NCI-H1417 treated with DMSO at 0.1 percent for 48 hours (cell line): ENCODE results near the gene SLC34A3.

Experiments
- DNase-seq: peaks from one replicate; lab custom pipeline; 2025; lab: John Stamatoyannopoulos, UW

The SLC34A3 gene

GRCh38 chr9:137230705-137231371 is at the start of gene SLC34A3:
Gene SLC34A3 (plus strand): TSS chr9:137230901. CDS start chr9:137231703, 802 bp downstream.
- no peak for DNase-seq

GRCh38 chr9:137181680-137182079 is 49.0 kb upstream of the SLC34A3 start:
- no peak for DNase-seq

GRCh38 chr9:137182836-137183235 is 47.9 kb upstream of the SLC34A3 start:
- no peak for DNase-seq

GRCh38 chr9:137183980-137184595 is 46.6 kb upstream of the SLC34A3 start:
- DNase-seq, result no peak

- DNase-seq, result no peak
These were observed 45.6 kb upstream of the SLC34A3 start for GRCh38 chr9:137184881-137185660.

GRCh38 chr9:137185921-137186320 is 44.8 kb upstream of the SLC34A3 start:
- no peak for DNase-seq

- DNase-seq, result no peak
These were observed 44.3 kb upstream of the SLC34A3 start for GRCh38 chr9:137186385-137186784.

- no peak for DNase-seq
These were observed 43.3 kb upstream of the SLC34A3 start for GRCh38 chr9:137187386-137187785.

- no peak for DNase-seq
These were observed 42.6 kb upstream of the SLC34A3 start for GRCh38 chr9:137188086-137188489.

- DNase-seq, result peak; percentile 32
These were observed 42.0 kb upstream of the SLC34A3 start, which contains the start of the genes ANAPC2 and SSNA1 for GRCh38 chr9:137188490-137189296. Gene ANAPC2 (minus strand): TSS chr9:137188560. CDS start chr9:137188532, 28 bp downstream. Gene SSNA1 (plus strand): TSS chr9:137188676. CDS start chr9:137188727, 51 bp downstream.

- DNase-seq, result no peak
These were observed 41.1 kb upstream of the SLC34A3 start for GRCh38 chr9:137189297-137190295.

- DNase-seq, result no peak
These were observed 40.3 kb upstream of the SLC34A3 start for GRCh38 chr9:137190315-137190856.

GRCh38 chr9:137191245-137191644 is 39.5 kb upstream of the SLC34A3 start:
- no peak for DNase-seq

GRCh38 chr9:137191691-137192447 is 38.8 kb upstream of the SLC34A3 start:
- DNase-seq, result no peak

GRCh38 chr9:137192448-137192780 is 38.3 kb upstream of the SLC34A3 start:
- DNase-seq, result no peak

GRCh38 chr9:137192859-137193258 is 37.8 kb upstream of the SLC34A3 start:
- no peak for DNase-seq

GRCh38 chr9:137193771-137194170 is 36.9 kb upstream of the SLC34A3 start:
- DNase-seq, result no peak

- DNase-seq, result no peak
These were observed 36.3 kb upstream of the SLC34A3 start for GRCh38 chr9:137194388-137194787.

- no peak for DNase-seq
These were observed 35.8 kb upstream of the SLC34A3 start for GRCh38 chr9:137194909-137195308.
